Measurements from ENCODE around the gene CHD9. TPM values are rescaled to one million over a fixed set of nuclear protein-coding genes. Genes with fewer than 3 reads are reported as not detected.

CHD9 gene
- total RNA-seq, 1 experiment from 2014 or later, result 18.9 TPM

GRCh38 chr16:53043986-53044601 is 10.7 kb upstream of the CHD9 start:
- H3K27me3 ChIP-seq (ENCODE audit: insufficient read depth, low read length), result no peaks in the 10 kb centered on the region
- H4K20me1 ChIP-seq (ENCODE audit: insufficient read depth), result no peaks in the 10 kb centered on the region
- H3K9ac ChIP-seq (ENCODE audit: low read length), result no peak overlapping the region
- ChIA-PET CTCF (interaction anchor here (1.5 kb wide), 1 partner anchor 10 kb away, joined by 3 read pairs; the partner anchor contains the start of gene CHD9), POLR2A (no interaction called here), RAD21 (ENCODE audit: low non-redundant PET in 1 of 2, low total read pairs in 2 of 2, uncharacterized antibody in 2 of 2, unreplicated experiment in 2 of 2) (no interaction called here)
- H3K4me2 ChIP-seq (ENCODE audit: low read length), result no peak overlapping the region
- no peak for TF ChIP-seq CTCF (IDR thresholded peaks at IDR 0.05 in 2 of 3, conservative IDR thresholded peaks at IDR 0.05 in 1 of 3; ENCODE audit: borderline replicate concordance in 1 of 3, insufficient read depth in 1 of 3, low read depth in 2 of 3, low read length in 2 of 3)
- TF ChIP-seq, protein P1, sequence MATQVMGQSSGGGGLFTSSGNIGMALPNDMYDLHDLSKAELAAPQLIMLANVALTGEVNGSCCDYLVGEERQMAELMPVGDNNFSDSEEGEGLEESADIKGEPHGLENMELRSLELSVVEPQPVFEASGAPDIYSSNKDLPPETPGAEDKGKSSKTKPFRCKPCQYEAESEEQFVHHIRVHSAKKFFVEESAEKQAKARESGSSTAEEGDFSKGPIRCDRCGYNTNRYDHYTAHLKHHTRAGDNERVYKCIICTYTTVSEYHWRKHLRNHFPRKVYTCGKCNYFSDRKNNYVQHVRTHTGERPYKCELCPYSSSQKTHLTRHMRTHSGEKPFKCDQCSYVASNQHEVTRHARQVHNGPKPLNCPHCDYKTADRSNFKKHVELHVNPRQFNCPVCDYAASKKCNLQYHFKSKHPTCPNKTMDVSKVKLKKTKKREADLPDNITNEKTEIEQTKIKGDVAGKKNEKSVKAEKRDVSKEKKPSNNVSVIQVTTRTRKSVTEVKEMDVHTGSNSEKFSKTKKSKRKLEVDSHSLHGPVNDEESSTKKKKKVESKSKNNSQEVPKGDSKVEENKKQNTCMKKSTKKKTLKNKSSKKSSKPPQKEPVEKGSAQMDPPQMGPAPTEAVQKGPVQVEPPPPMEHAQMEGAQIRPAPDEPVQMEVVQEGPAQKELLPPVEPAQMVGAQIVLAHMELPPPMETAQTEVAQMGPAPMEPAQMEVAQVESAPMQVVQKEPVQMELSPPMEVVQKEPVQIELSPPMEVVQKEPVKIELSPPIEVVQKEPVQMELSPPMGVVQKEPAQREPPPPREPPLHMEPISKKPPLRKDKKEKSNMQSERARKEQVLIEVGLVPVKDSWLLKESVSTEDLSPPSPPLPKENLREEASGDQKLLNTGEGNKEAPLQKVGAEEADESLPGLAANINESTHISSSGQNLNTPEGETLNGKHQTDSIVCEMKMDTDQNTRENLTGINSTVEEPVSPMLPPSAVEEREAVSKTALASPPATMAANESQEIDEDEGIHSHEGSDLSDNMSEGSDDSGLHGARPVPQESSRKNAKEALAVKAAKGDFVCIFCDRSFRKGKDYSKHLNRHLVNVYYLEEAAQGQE (IDR thresholded peaks at IDR 0.05; ENCODE audit: low read depth), result no peak
- no peaks in the 10 kb centered on the region for H3K79me2 ChIP-seq (ENCODE audit: insufficient read depth, low read length)
- intact Hi-C loops (cut with micrococcal nuclease), result no loop called here
- H3K36me3 ChIP-seq (ENCODE audit: control insufficient read depth in 1 of 2, insufficient read depth in 2 of 2, low read length in 2 of 2), result no peaks in the 10 kb centered on the region
- H3K9me3 ChIP-seq (ENCODE audit: control insufficient read depth in 1 of 2, insufficient read depth in 1 of 2, low read depth in 1 of 2, low read length in 2 of 2), result no peaks in the 10 kb centered on the region
- no peaks in the 10 kb centered on the region for H3K9me2 ChIP-seq (ENCODE audit: insufficient read depth)
- ATAC-seq, result no peak
- DNase-seq (ENCODE audit: low read depth, low spot score), result no peak
- peaks cover 0 to 3% of the 10 kb centered on the region in 2 experiments; a peak in 1 of 4 replicates for H3K4me1 ChIP-seq (ENCODE audit: control insufficient read depth in 1 of 2, insufficient read depth in 2 of 2, low read length in 2 of 2)
- no peak overlapping the region for H3K27ac ChIP-seq (ENCODE audit: low read depth, low read length)
- no peak overlapping the region for H2AFZ ChIP-seq (ENCODE audit: low read depth, low read length, poor library complexity, severe bottlenecking)
- no TSS peak for BruUV-seq (replicated peaks)
- H3K4me3 ChIP-seq (replicated peaks in 1 of 2; ENCODE audit: low read depth in 1 of 2, low read length in 2 of 2), result no peak overlapping the region

Measured in HCT116 (cell line).